Kidney epithelial cell (primary cell): ENCODE measurements around the gene NTM. TPM values are rescaled to one million over a fixed set of nuclear protein-coding genes. Genes with fewer than 3 reads are reported as not detected.

Experiments used
- DNase-seq: peaks from one replicate; pipeline ENCODE4 v3.0.0-alpha.2; 2010; ENCODE audit warnings: low read depth
- H3K27me3 ChIP-seq: 2 replicates; pipeline ENCODE4 v1.6.0; 2011; ENCODE audit warnings: low read length; ENCODE audit not compliant: control insufficient read depth, insufficient read depth
- H3K36me3 ChIP-seq: 2 replicates; pipeline ENCODE4 v1.5.1; 2011; ENCODE audit warnings: low read length; ENCODE audit not compliant: control insufficient read depth, insufficient read depth
- H3K4me3 ChIP-seq: 2 replicates; pipeline ENCODE4 v1.5.1; 2011; ENCODE audit warnings: low read depth, mild to moderate bottlenecking, control low read depth, low read length
- total RNA-seq: library from RNA; depleted of rRNA; stranded (reverse); fragments of >200 nt; gene quantifications from 2 replicates; pipeline ENCODE4 v1.2.3, GENCODE V29; 2015
- TF ChIP-seq, protein P1 (sequence below): IDR thresholded peaks from 2 replicates; pipeline ENCODE4 v1.5.1; 2011; ENCODE audit warnings: mild to moderate bottlenecking, moderate library complexity, low read length, control low read depth, inconsistent platforms; ENCODE audit not compliant: insufficient read depth, poor library complexity, severe bottlenecking

Gene NTM
- total RNA-seq, 1 donor from 2014 or later = 111 TPM

DNA sequence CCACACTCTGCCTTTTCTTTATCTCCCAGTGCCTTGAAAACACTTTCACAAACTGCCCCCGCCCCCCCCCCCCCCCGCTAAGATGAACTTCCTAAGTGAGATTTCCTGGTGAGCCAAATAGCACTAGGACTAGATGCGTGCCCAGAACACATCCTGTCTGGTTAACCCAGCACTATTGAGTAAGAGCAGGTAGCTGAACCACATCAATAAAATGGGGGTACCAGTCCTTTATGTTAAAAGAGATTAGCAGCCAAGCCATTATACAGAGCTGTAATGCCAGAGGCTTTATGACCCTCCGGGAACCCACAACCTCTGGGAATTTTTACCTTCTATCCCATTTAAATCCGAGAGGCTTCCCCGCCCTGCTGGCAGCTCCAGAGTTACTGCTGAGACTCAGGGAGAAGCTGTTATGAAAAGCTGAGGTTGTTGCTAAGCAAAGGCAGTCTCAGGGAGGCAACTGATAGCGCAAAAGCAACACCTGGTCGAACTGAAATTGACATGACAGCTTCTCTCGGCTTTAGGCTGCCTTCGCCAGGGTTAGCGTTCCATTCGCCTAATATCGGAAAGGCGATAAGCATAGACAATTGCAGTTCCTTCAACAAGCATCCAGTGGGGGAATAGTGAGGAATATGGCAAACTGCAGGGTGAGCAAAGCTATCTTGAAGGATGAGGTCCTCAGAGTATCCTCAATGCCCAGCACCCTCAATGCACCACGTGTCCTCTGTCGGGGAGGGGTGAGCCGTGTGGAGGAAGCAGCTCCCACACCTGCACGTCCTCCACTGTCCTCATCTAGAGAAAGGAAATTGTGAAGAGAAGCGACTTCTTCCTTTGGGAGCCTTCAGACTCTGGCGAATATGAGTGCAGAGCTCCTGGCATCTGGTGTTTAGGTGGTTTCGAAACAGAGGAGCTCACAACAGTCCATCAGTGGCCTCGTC lies 977.0 kb downstream of the NTM start:
- no peak for DNase-seq
- H3K36me3 ChIP-seq = no peaks in the 10 kb centered on the region
- H3K27me3 ChIP-seq = no peaks in the 10 kb centered on the region
- TF ChIP-seq, protein P1, sequence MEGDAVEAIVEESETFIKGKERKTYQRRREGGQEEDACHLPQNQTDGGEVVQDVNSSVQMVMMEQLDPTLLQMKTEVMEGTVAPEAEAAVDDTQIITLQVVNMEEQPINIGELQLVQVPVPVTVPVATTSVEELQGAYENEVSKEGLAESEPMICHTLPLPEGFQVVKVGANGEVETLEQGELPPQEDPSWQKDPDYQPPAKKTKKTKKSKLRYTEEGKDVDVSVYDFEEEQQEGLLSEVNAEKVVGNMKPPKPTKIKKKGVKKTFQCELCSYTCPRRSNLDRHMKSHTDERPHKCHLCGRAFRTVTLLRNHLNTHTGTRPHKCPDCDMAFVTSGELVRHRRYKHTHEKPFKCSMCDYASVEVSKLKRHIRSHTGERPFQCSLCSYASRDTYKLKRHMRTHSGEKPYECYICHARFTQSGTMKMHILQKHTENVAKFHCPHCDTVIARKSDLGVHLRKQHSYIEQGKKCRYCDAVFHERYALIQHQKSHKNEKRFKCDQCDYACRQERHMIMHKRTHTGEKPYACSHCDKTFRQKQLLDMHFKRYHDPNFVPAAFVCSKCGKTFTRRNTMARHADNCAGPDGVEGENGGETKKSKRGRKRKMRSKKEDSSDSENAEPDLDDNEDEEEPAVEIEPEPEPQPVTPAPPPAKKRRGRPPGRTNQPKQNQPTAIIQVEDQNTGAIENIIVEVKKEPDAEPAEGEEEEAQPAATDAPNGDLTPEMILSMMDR = no peak
- no peak overlapping the region for H3K4me3 ChIP-seq

DNA sequence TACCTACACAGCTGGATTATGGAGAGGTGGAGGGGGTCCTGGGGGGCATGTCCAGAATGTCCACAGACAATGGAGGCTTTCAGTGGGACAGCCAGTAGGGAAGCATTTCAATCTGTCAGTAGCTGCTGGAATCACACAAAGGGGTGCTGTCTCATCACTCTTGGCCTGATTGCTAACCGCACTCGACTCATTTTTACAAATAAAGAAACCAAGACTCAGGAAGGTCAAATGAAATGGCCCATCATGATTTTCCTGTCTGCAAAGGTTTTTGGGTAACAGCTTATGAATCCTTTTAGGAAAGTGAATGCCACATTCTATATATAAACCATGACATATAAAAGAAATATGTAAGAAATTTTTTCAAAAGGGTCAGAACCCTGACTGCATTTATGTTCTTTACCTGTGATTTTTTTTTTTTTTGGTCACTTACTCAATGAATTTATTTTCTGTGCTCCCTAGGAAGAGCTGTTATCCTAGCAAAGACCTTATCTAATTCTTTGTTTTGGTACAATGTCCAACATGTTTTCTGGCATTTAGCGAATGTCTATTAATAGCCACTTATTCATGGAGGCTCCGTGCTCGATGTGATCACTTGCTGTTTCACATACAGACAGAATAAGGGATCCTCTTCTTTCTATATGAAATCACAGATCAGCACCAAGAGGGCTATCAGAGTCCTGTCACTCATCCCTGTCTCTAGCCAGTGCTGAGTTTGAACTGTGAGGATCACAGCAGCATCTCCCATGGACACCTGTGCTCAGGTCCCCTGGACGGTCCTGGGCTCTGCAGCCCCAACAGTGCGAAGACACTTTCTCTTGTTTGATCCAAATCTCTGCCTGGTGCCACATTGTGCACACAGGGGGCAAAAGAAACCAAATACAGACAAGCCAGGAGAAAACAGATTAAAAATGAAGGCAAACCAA lies 979.7 kb downstream of the NTM start:
- no peak for DNase-seq
- Histone ChIP-seq H3K27me3 (no peaks in the 10 kb centered on the region), H3K36me3 (no peaks in the 10 kb centered on the region), H3K4me3 (no peak overlapping the region)
- TF ChIP-seq, protein P1 = no peak

DNA sequence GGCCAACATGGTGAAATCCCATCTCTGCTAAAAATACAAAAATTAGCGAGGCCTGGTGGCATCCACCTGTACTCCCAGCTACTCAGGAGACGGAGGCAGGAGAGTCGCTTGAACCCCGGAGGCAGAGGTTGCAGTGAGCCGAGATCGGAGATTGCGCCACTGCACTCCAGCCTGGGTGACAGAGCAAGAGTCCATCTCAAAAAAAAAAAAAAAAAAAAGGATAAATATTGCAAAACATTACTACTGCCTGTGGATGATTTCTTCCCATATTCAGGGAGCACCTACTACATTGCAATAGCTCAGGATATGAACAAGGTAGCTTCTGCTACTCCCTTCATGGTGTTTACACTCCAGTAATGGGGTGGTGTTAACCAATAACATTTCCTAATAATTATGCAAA lies 980.6 kb downstream of the NTM start:
- H3K27me3 ChIP-seq = no peaks in the 10 kb centered on the region
- TF ChIP-seq, protein P1 = no peak
- H3K36me3 ChIP-seq = no peaks in the 10 kb centered on the region
- H3K4me3 ChIP-seq = no peak overlapping the region
- DNase-seq = no peak

GRCh38 chr11:132352497-132352896 lies 982.1 kb downstream of the NTM start:
- TF ChIP-seq, protein P1 = no peak
- H3K4me3 ChIP-seq = no peak overlapping the region
- H3K36me3 ChIP-seq = no peaks in the 10 kb centered on the region
- DNase-seq = no peak
- H3K27me3 ChIP-seq = no peaks in the 10 kb centered on the region

DNA sequence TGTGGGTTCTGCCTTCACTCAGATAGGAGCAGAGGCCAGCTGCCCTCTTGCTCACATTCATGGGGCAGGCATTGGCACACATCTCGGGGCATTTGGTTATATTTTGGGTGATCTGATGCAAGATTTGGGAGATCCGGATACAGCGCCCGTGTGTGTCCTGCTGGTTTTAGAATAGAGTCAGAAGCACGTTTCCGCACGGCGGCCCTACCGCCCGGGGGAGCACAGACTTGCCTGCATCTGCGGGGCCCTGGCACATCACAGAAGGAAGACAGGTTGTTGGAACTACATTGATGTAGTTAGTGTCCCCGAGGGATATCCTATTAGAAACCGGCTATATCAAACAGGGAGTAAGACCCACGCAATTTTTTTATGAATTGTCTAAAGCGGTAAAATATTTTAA lies 982.8 kb downstream of the NTM start:
- no peak for DNase-seq
- Histone ChIP-seq H3K4me3 (no peak overlapping the region), H3K27me3 (no peaks in the 10 kb centered on the region), H3K36me3 (no peaks in the 10 kb centered on the region)
- TF ChIP-seq, protein P1 = no peak
